Measurements from ENCODE around the gene MRPL57. TPM values are rescaled to one million over a fixed set of nuclear protein-coding genes. Genes with fewer than 3 reads are reported as not detected.
"Not testable (repeated sequence)": the region's sequence is repeated elsewhere in the genome, so short reads cannot be mapped to it uniquely, and the experiment has no call there.

The MRPL57 gene
- 10 to 100 TPM; 33.9 to 38.8 (median 36.4) TPM for total RNA-seq

DNA sequence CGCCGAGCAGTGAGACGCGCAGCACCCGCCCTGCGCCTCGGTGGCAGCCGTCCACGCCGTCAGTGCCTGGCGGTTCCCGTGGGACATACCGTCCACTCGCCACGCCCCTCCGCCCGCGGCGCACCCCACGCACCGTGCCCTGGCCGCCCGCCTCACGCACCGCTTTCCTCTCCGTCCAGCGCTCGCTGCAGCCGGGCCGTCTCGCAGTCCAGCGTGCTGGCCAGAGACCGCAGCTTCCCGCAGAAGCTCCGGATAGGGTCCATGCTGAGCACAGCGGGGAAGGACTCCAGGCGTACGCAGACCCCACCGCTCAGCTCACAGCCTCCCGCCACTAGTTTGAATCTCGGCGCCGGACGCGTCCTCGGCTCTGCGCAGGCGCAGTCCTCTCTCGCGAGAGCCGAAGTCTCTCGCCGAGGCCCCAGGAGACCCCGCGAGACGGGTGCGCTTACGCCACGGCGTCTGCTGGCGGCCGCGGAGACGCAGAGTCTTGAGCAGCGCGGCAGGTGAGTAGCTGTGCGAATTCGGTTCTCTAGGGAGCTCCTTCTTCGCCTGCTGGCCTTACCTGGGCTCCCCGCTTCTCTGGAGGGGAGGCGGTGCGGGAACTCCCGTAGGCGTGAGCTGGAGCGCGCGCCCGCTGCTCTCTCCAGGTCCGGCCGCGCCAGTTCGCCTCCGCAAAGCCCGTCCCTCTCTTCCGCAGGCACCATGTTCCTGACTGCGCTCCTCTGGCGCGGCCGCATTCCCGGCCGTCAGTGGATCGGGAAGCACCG lies at the start of gene MRPL57, which contains the start of gene SKA3:
Gene MRPL57 (plus strand): TSS at position 444 of the 767 bp plus-strand sequence. CDS start 259 bp downstream, at position 703.
Gene SKA3 (minus strand): TSS at position 338 of the 767 bp plus-strand sequence. CDS start 75 bp downstream, at position 263.
- Histone ChIP-seq H3K4me3 (peak within 1 kb of the TSS; percentile 67 to 85 (median 84)), H3K27me3 (no peaks in the 10 kb centered on the region), H3K27ac (peak within 1 kb of the TSS; percentile 95 to 96), H3K4me1 (peaks cover 0 to 9% of the 10 kb centered on the region in 2 donors), H3K36me3 (no peaks in the 10 kb centered on the region), H3K9me3 (no peaks in the 10 kb centered on the region)
- DNase-seq (ENCODE audit: low spot score in 2 of 2): peak; percentile 85 to 87
- intact Hi-C loops (cut with DNase I; ENCODE audit: low total_unique reads): no loop called here
- TF ChIP-seq POLR2A (IDR thresholded peaks at IDR 0.05) (peak; percentile 81), POLR2AphosphoS5 (IDR thresholded peaks at IDR 0.05) (peak; percentile 83 to 96 (median 93))
- TF ChIP-seq, protein P1, sequence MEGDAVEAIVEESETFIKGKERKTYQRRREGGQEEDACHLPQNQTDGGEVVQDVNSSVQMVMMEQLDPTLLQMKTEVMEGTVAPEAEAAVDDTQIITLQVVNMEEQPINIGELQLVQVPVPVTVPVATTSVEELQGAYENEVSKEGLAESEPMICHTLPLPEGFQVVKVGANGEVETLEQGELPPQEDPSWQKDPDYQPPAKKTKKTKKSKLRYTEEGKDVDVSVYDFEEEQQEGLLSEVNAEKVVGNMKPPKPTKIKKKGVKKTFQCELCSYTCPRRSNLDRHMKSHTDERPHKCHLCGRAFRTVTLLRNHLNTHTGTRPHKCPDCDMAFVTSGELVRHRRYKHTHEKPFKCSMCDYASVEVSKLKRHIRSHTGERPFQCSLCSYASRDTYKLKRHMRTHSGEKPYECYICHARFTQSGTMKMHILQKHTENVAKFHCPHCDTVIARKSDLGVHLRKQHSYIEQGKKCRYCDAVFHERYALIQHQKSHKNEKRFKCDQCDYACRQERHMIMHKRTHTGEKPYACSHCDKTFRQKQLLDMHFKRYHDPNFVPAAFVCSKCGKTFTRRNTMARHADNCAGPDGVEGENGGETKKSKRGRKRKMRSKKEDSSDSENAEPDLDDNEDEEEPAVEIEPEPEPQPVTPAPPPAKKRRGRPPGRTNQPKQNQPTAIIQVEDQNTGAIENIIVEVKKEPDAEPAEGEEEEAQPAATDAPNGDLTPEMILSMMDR (IDR thresholded peaks at IDR 0.05): peak; percentile 33 to 60 (median 45)

DNA sequence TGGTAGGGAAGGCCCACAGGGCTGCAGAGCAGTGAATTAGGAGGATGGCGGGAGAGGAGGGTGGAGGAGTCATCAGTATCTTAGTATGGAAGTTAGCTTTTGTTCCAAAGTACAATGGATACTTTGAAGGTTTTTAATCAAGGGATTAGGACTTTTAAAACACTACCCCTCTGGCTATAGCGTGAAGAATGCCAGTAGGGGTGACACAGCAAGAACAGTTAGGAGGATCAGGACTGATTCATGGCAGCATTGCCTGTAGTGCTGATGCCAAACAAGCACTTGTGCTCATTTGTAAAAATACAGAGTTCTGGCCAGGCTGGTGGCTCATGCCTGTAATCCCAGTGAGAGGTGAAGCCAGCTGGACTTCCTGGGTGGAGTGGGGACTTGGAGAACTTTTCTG lies 46.3 kb upstream of the MRPL57 start:
- Histone ChIP-seq H3K27ac (no peak overlapping the region), H3K4me1 (no peaks in the 10 kb centered on the region), H3K36me3 (no peaks in the 10 kb centered on the region), H3K4me3 (no peak overlapping the region), H3K27me3 (no peaks in the 10 kb centered on the region), H3K9me3 (no peaks in the 10 kb centered on the region)
- TF ChIP-seq, protein P1 (IDR thresholded peaks at IDR 0.05): no peak
- TF ChIP-seq POLR2AphosphoS5 (IDR thresholded peaks at IDR 0.05) (no peak), POLR2A (IDR thresholded peaks at IDR 0.05) (no peak)
- intact Hi-C loops (cut with DNase I; ENCODE audit: low total_unique reads): no loop called here
- no peak for DNase-seq (ENCODE audit: low spot score in 2 of 2)

DNA sequence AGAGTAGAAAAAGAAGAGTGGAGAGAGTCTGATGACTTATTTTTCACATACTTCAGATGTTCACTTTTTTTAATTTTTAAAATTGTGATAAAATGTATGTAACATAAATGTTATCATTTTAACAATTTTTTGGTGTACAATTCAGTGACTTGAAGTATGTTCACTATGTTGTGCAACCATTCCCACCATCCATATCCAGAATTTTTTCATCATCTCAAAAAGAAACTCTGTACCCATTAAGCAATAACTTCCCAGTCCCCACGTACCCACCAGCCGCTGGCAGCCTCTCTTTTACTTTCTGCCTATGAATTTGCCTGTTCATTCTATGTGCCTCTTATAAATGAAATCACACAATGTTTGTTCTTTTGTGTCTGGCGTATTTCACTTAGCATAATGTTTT lies 43.4 kb upstream of the MRPL57 start:
- Histone ChIP-seq H3K4me3 (no peak overlapping the region), H3K27ac (no peak overlapping the region), H3K27me3 (no peaks in the 10 kb centered on the region), H3K36me3 (no peaks in the 10 kb centered on the region), H3K4me1 (no peaks in the 10 kb centered on the region), H3K9me3 (no peaks in the 10 kb centered on the region)
- TF ChIP-seq, protein P1 (IDR thresholded peaks at IDR 0.05): no peak
- no peak for TF ChIP-seq POLR2A (IDR thresholded peaks at IDR 0.05)
- TF ChIP-seq POLR2AphosphoS5 (IDR thresholded peaks at IDR 0.05): no peak
- no peak for DNase-seq (ENCODE audit: low spot score in 2 of 2)
- intact Hi-C loops (cut with DNase I; ENCODE audit: low total_unique reads): no loop called here

- Histone ChIP-seq H3K27ac (no peak overlapping the region), H3K4me1 (no peaks in the 10 kb centered on the region), H3K9me3 (no peaks in the 10 kb centered on the region), H3K27me3 (no peaks in the 10 kb centered on the region), H3K36me3 (no peaks in the 10 kb centered on the region), H3K4me3 (no peak overlapping the region)
- TF ChIP-seq, protein P1 (IDR thresholded peaks at IDR 0.05): no peak
- no peak for TF ChIP-seq POLR2A (IDR thresholded peaks at IDR 0.05)
- TF ChIP-seq POLR2AphosphoS5 (IDR thresholded peaks at IDR 0.05): no peak
- intact Hi-C loops (cut with DNase I; ENCODE audit: low total_unique reads): no loop called here
- DNase-seq (ENCODE audit: low spot score in 2 of 2): no peak
Observed at GRCh38 chr13:21134475-21134874, 42.0 kb upstream of the MRPL57 start.

DNA sequence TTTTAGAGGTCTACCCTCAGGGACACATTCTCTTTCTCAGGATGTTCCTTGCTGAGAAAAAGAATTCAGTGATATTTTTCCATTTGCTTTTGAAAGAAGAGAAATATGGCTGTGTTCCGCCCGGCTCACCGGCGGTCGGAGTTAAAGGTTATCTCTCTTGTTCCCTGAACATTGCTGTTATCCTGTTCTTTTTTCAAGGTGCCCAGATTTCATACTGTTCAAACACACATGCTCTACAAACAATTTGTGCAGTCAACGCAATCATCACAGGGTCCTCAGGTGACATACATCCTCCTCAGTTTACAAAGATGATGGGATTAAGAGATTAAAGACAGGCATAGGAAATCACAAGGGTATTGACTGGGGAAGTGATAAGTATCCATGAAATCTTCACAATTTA lies 40.6 kb upstream of the MRPL57 start:
- DNase-seq (ENCODE audit: low spot score in 2 of 2); H3K9me3 ChIP-seq; H3K4me3 ChIP-seq; H3K27me3 ChIP-seq; H3K27ac ChIP-seq; H3K36me3 ChIP-seq; intact Hi-C loops (cut with DNase I; ENCODE audit: low total_unique reads); H3K4me1 ChIP-seq: not testable (repeated sequence)

Data from breast epithelium (tissue), 4 donors.